Uterus (tissue), 4 donors: ENCODE measurements around the gene C5orf63. TPM values are rescaled to one million over a fixed set of nuclear protein-coding genes. Genes with fewer than 3 reads are reported as not detected.

Source experiments
- DNase-seq, 2 donors: peaks; one replicate each; pipeline ENCODE4 v3.0.0-alpha.2; 2019 to 2020
- H3K27ac ChIP-seq, 2 donors: fragments of 200-600 bp; sonication (generic); 1 replicate in 1 of 2; 2 replicates in 1 of 2; pipeline ENCODE4 v1.5.1; 2016 to 2018
- H3K27me3 ChIP-seq, 2 donors: fragments of 200-600 bp; sonication (generic); one replicate each; pipeline ENCODE4 v1.5.1; 2018 to 2019; ENCODE audit warnings: control low read depth in 1 of 2
- H3K36me3 ChIP-seq, 2 donors: fragments of 200-600 bp; sonication (generic); one replicate each; pipeline ENCODE4 v1.5.1; 2019; ENCODE audit warnings: control low read depth in 1 of 2
- H3K4me1 ChIP-seq, 2 donors: fragments of 200-600 bp; sonication (generic); one replicate each; pipeline ENCODE4 v1.5.1; 2018 to 2019; ENCODE audit warnings: control low read depth in 1 of 2
- H3K4me3 ChIP-seq, 2 donors: fragments of 200-600 bp; sonication (generic); 1 replicate in 1 of 2; 2 replicates in 1 of 2; pipeline ENCODE4 v1.5.1; 2018 to 2019; ENCODE audit warnings: mild to moderate bottlenecking in 1 of 2
- H3K9me3 ChIP-seq, 2 donors: fragments of 200-600 bp; sonication (generic); one replicate each; pipeline ENCODE4 v1.5.1; 2019; ENCODE audit warnings: control low read depth in 1 of 2
- CTCF ChIP-seq, 4 experiments: fragments of 200-600 bp in 2 of 4; fragments of 450-650 bp in 2 of 4; sonication (generic) in 2 of 4; IDR thresholded peaks; one replicate each; pipeline ENCODE4 v1.5.1; 2016 to 2019; ENCODE audit warnings: antibody characterized with exemption in 4 of 4, mild to moderate bottlenecking in 2 of 4, moderate library complexity in 1 of 4
- POLR2A ChIP-seq, 2 donors: fragments of 450-650 bp; IDR thresholded peaks; one replicate each; pipeline ENCODE4 v1.6.1; 2016; ENCODE audit warnings: antibody characterized with exemption in 2 of 2, mild to moderate bottlenecking in 1 of 2, moderate library complexity in 1 of 2
- intact Hi-C: fragments of 100-400 bp; cut with DNase I; formaldehyde crosslinking; loops from one replicate; pipeline ENCODE4 v1.15.1; 2023; ENCODE audit warnings: low total_unique reads
- total RNA-seq, 4 donors: library from RNA; depleted of rRNA in 3 of 4; stranded (reverse); fragments of >200 nt in 3 of 4; gene quantifications; one replicate each; pipeline versions ENCODE4 v1.1.0 to v1.2.4, GENCODE V29; 2014 to 2023
- donor health status: DM: yes; HTN: yes; CAD: no.

The C5orf63 gene
- total RNA-seq, 4 donors from 2014 or later, result 3.6 to 6.0 (median 4.8) TPM; not detected in 1

- Histone ChIP-seq H3K27me3 (no peaks in the 10 kb centered on the region), H3K9me3 (no peaks in the 10 kb centered on the region), H3K4me1 (no peaks in the 10 kb centered on the region), H3K4me3 (no peak overlapping the region), H3K36me3 (no peaks in the 10 kb centered on the region), H3K27ac (no peak overlapping the region)
- DNase-seq, result no peak
- TF ChIP-seq POLR2A (IDR thresholded peaks at IDR 0.05) (no peak), CTCF (IDR thresholded peaks at IDR 0.05) (no peak)
- intact Hi-C loops, result no loop called here
These were observed 60.4 kb downstream of the C5orf63 start for GRCh38 chr5:127012916-127013315.

GRCh38 chr5:127011961-127012644, 61.2 kb downstream of the C5orf63 start:
- Histone ChIP-seq H3K27me3 (no peaks in the 10 kb centered on the region), H3K9me3 (no peaks in the 10 kb centered on the region), H3K36me3 (no peaks in the 10 kb centered on the region), H3K4me3 (no peak overlapping the region), H3K27ac (no peak overlapping the region), H3K4me1 (no peaks in the 10 kb centered on the region)
- intact Hi-C loops, result no loop called here
- no peak for TF ChIP-seq CTCF (IDR thresholded peaks at IDR 0.05)
- TF ChIP-seq POLR2A (IDR thresholded peaks at IDR 0.05), result no peak
- no peak for DNase-seq

- intact Hi-C loops, result no loop called here
These were observed 62.1 kb downstream of the C5orf63 start for GRCh38 chr5:127011153-127011552.

GRCh38 chr5:127010362-127010761, 62.9 kb downstream of the C5orf63 start:
- Histone ChIP-seq H3K4me3 (no peak overlapping the region), H3K4me1 (no peaks in the 10 kb centered on the region), H3K27me3 (no peaks in the 10 kb centered on the region), H3K9me3 (no peaks in the 10 kb centered on the region), H3K27ac (no peak overlapping the region), H3K36me3 (no peaks in the 10 kb centered on the region)
- TF ChIP-seq CTCF (IDR thresholded peaks at IDR 0.05) (no peak), POLR2A (IDR thresholded peaks at IDR 0.05) (no peak)
- DNase-seq, result no peak
- intact Hi-C loops, result no loop called here

More at GRCh38 chr5:127011153-127011552, 62.1 kb downstream of the C5orf63 start:
- no peak for TF ChIP-seq CTCF (IDR thresholded peaks at IDR 0.05)
- no peak for TF ChIP-seq POLR2A (IDR thresholded peaks at IDR 0.05)
- H3K36me3 ChIP-seq, result no peaks in the 10 kb centered on the region
- no peaks in the 10 kb centered on the region for H3K27me3 ChIP-seq
- no peak for DNase-seq
- no peaks in the 10 kb centered on the region for H3K4me1 ChIP-seq
- H3K9me3 ChIP-seq, result no peaks in the 10 kb centered on the region
- no peak overlapping the region for H3K27ac ChIP-seq
- H3K4me3 ChIP-seq, result no peak overlapping the region

- Histone ChIP-seq H3K36me3 (no peaks in the 10 kb centered on the region), H3K27me3 (no peaks in the 10 kb centered on the region), H3K4me3 (no peak overlapping the region), H3K27ac (no peak overlapping the region), H3K9me3 (no peaks in the 10 kb centered on the region), H3K4me1 (no peaks in the 10 kb centered on the region)
- intact Hi-C loops, result no loop called here
- no peak for DNase-seq
- no peak for TF ChIP-seq POLR2A (IDR thresholded peaks at IDR 0.05)
- no peak for TF ChIP-seq CTCF (IDR thresholded peaks at IDR 0.05)
These were observed 63.5 kb downstream of the C5orf63 start for GRCh38 chr5:127009784-127010183.
